Thymus (tissue), 11 donors: ENCODE data around the gene PREPL. TPM values are rescaled to one million over a fixed set of nuclear protein-coding genes. Genes with fewer than 3 reads are reported as not detected.

ENCODE experiments used
- DNase-seq, 9 donors: peaks; one replicate each; pipeline ENCODE4 v3.0.0-alpha.2; 2013; ENCODE audit warnings: low spot score in 9 of 9, low read depth in 6 of 9, missing footprints in 1 of 9
- H3K27ac ChIP-seq, 2 donors: one replicate each; pipeline ENCODE4 v1.5.1; 2013; ENCODE audit warnings: control low read depth in 1 of 2, low read depth in 1 of 2, low read length in 1 of 2, mild to moderate bottlenecking in 1 of 2, moderate library complexity in 1 of 2
- H3K27me3 ChIP-seq, 2 donors: one replicate each; pipeline ENCODE4 v1.5.1; 2013; ENCODE audit warnings: low read length in 1 of 2; ENCODE audit not compliant: control insufficient read depth in 2 of 2, insufficient read depth in 1 of 2
- H3K36me3 ChIP-seq, 2 donors: one replicate each; pipeline ENCODE4 v1.5.1; 2013; ENCODE audit warnings: low read length in 1 of 2, mild to moderate bottlenecking in 1 of 2, moderate library complexity in 1 of 2; ENCODE audit not compliant: control insufficient read depth in 2 of 2, insufficient read depth in 2 of 2
- H3K4me1 ChIP-seq, 2 donors: one replicate each; pipeline ENCODE4 v1.5.1; 2013; ENCODE audit warnings: low read length in 2 of 2; ENCODE audit not compliant: control insufficient read depth in 2 of 2, insufficient read depth in 2 of 2
- H3K4me3 ChIP-seq, 2 donors: one replicate each; pipeline ENCODE4 v1.5.1; 2013; ENCODE audit warnings: low read length in 2 of 2, control low read depth in 1 of 2, mild to moderate bottlenecking in 1 of 2
- H3K9me3 ChIP-seq, 2 donors: one replicate each; pipeline ENCODE4 v1.5.1; 2013; ENCODE audit warnings: low read length in 1 of 2, mild to moderate bottlenecking in 1 of 2; ENCODE audit not compliant: control insufficient read depth in 2 of 2, insufficient read depth in 1 of 2
- WGBS: extraction: QIAGEN DNeasy Blood & Tissue Kit; methylation state at CpG from one replicate; pipeline ENCODE4 v1.1.7; 2013; 5-methylcytosine and 5-hydroxymethylcytosine counted together
- polyA plus RNA-seq: library from polyadenylated mRNA; stranded (reverse); fragments of 200-250 nt; gene quantifications from one replicate; pipeline ENCODE4 v1.2.3, GENCODE V29; 2013
- total RNA-seq: library from RNA; stranded (reverse); fragments of 120-200 nt; gene quantifications from one replicate; pipeline ENCODE4 v1.2.4, GENCODE V29; 2013
- donor health status: healthy.

Gene PREPL
- total and polyA plus RNA-seq, 2 donors = 16.2 to 28.6 TPM

- no peak for DNase-seq
- over 99% methylated on average over 2 of the region's 2 CpGs for WGBS
- no peak overlapping the region for H3K27ac ChIP-seq
- no peaks in the 10 kb centered on the region for H3K27me3 ChIP-seq
- H3K9me3 ChIP-seq = no peaks in the 10 kb centered on the region
- H3K36me3 ChIP-seq = no peaks in the 10 kb centered on the region
- no peak overlapping the region for H3K4me3 ChIP-seq
- H3K4me1 ChIP-seq = no peaks in the 10 kb centered on the region
These were observed 16.2 kb upstream of the PREPL start for GRCh38 chr2:44377486-44377885.

- Histone ChIP-seq H3K9me3 (no peaks in the 10 kb centered on the region), H3K36me3 (no peaks in the 10 kb centered on the region), H3K4me3 (no peak overlapping the region), H3K27me3 (no peaks in the 10 kb centered on the region), H3K4me1 (peaks cover 2 to 5% of the 10 kb centered on the region in 2 donors), H3K27ac (peak overlapping the region in 1 of 2 donors; percentile 82)
- DNase-seq = peak in 6 of 9 donors; percentile 13 to 53 (median 24)
- 72% methylated on average over 3 of the region's 3 CpGs for WGBS
These were observed 11.0 kb upstream of the PREPL start for GRCh38 chr2:44372246-44372645.

- H3K9me3 ChIP-seq = no peaks in the 10 kb centered on the region
- H3K4me1 ChIP-seq = peaks cover 2 to 5% of the 10 kb centered on the region in 2 donors
- H3K36me3 ChIP-seq = no peaks in the 10 kb centered on the region
- no peak overlapping the region for H3K4me3 ChIP-seq
- DNase-seq = no peak
- no peaks in the 10 kb centered on the region for H3K27me3 ChIP-seq
- no peak overlapping the region for H3K27ac ChIP-seq
These were observed 10.2 kb upstream of the PREPL start for GRCh38 chr2:44371445-44371844.

GRCh38 chr2:44369392-44369791, 8.1 kb upstream of the PREPL start:
- no peaks in the 10 kb centered on the region for H3K36me3 ChIP-seq
- H3K4me1 ChIP-seq = peaks cover 2 to 5% of the 10 kb centered on the region in 2 donors
- H3K4me3 ChIP-seq = no peak overlapping the region
- H3K9me3 ChIP-seq = no peaks in the 10 kb centered on the region
- DNase-seq = peak in 1 of 9 donors; percentile 5
- no peaks in the 10 kb centered on the region for H3K27me3 ChIP-seq
- H3K27ac ChIP-seq = no peak overlapping the region

- Histone ChIP-seq H3K36me3 (no peaks in the 10 kb centered on the region), H3K9me3 (no peaks in the 10 kb centered on the region), H3K27me3 (no peaks in the 10 kb centered on the region), H3K4me3 (no peak overlapping the region), H3K27ac (no peak overlapping the region), H3K4me1 (peaks cover 6 to 8% of the 10 kb centered on the region in 2 donors)
- 97% methylated on average over 1 of the region's 1 CpG for whole genome bisulfite sequencing
- DNase-seq = no peak
These were observed 6.3 kb upstream of the PREPL start for GRCh38 chr2:44367591-44367990.

GRCh38 chr2:44364604-44365003, 3.3 kb upstream of the PREPL start:
- H3K9me3 ChIP-seq = no peaks in the 10 kb centered on the region
- no peak for DNase-seq
- WGBS = 99% methylated on average over 3 of the region's 3 CpGs
- H3K4me1 ChIP-seq = peaks cover 11 to 13% of the 10 kb centered on the region in 2 donors
- no peaks in the 10 kb centered on the region for H3K27me3 ChIP-seq
- H3K27ac ChIP-seq = no peak overlapping the region
- no peaks in the 10 kb centered on the region for H3K36me3 ChIP-seq
- no peak overlapping the region for H3K4me3 ChIP-seq

- peaks cover 10 to 11% of the 10 kb centered on the region in 2 donors for H3K4me1 ChIP-seq
- peak; percentile 24 to 74 (median 42) for DNase-seq
- no peaks in the 10 kb centered on the region for H3K27me3 ChIP-seq
- 1% methylated on average over 32 of the region's 32 CpGs for WGBS
- no peaks in the 10 kb centered on the region for H3K9me3 ChIP-seq
- H3K27ac ChIP-seq = peak overlapping the region; percentile 55 to 83
- H3K4me3 ChIP-seq = peak overlapping the region; percentile 57 to 94
- no peaks in the 10 kb centered on the region for H3K36me3 ChIP-seq
These were observed 1.1 kb upstream of the PREPL start for GRCh38 chr2:44362207-44363015.

- WGBS = 6% methylated on average over 19 of the region's 19 CpGs
- peak in 4 of 9 donors; percentile 3 to 36 (median 20) for DNase-seq
- H3K27me3 ChIP-seq = no peaks in the 10 kb centered on the region
- peaks cover 10 to 11% of the 10 kb centered on the region in 2 donors for H3K4me1 ChIP-seq
- no peaks in the 10 kb centered on the region for H3K36me3 ChIP-seq
- H3K27ac ChIP-seq = peak overlapping the region; percentile 95 to 96
- H3K4me3 ChIP-seq = peak overlapping the region; percentile 57 to 94
- H3K9me3 ChIP-seq = no peaks in the 10 kb centered on the region
These were observed 455 bp downstream of the PREPL start for GRCh38 chr2:44360749-44361329.

GRCh38 chr2:44358503-44358902, 2.8 kb downstream of the PREPL start:
- H3K4me3 ChIP-seq = no peak overlapping the region
- H3K9me3 ChIP-seq = no peaks in the 10 kb centered on the region
- no peaks in the 10 kb centered on the region for H3K36me3 ChIP-seq
- no peaks in the 10 kb centered on the region for H3K27me3 ChIP-seq
- WGBS = 53% methylated on average over 3 of the region's 3 CpGs
- no peak for DNase-seq
- H3K4me1 ChIP-seq = peaks cover 10 to 11% of the 10 kb centered on the region in 2 donors
- no peak overlapping the region for H3K27ac ChIP-seq
